ENCODE results near the gene MRM2.

Gene MRM2

DNA sequence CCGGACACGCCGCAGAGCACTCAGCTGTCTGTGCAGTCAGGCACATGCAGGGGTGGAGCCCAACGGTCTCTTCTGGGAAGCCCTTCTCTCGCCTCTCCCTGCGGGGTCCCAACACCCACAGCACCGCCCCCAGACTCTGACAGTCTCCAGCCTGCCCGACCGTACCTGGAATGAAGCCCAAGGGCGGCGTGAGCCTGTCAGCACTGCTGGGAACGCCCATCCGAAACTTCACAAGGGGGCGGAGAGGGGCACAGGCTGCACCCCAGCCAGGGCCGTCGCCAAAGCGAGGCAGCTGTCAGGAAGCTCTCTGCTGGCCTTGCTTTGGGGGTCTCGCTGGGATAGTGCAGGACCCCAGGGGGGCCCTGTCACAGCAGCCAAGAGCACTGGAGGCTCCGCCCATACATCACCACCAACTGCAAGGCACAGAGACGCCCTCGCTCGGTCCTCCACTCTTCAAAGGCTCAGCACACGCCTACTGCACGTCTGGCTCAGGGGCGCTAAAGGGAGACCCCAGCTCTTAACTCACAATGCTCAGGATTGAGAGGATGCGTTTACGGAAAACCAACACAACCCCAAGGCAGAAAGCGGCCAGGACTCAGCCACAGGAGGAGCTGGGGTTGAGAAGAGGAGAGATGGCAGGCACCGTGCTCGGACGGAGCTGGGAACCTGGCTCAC is 40.2 kb downstream of the MRM2 start:
- DNase-seq = no peak

DNA sequence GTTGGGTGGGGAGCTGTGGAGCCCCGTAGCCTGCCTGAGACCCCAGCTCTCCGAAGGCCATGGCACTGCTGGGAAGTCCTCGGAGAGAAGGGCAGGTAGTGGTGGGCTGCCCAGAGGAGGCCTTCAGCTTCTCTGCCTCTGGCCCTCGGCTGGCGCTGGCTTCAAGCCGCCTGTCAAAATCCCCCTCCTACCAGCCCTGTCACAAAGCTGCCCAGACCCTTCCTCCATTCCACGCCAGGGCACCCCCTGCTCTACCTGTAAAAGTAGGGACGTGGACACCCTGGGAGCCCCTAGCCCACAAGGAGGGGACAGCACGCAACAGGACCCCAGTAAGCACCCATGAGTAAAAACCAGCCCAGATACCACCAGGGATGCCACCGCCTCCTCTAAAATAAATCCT is 40.9 kb downstream of the MRM2 start:
- DNase-seq = no peak

DNA sequence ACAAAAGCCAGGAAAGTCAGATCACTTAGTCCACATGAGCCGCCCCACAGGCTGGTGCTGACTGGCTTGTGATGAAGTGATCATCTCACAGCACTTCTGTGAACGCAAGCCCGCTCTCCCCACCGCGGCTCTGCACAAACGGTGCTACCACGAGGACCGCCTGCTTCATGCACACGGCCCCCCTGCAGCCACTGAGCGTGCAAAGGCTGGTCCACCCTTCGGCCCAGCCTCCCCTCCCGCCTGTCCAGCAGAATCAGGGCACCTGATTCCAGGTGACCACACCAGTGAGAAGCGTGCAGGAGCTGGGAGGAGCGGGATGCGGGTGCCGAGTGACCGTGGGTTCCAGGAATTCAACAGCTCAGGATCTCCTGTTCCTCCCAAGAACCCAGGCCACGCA is 41.4 kb downstream of the MRM2 start:
- DNase-seq = no peak

DNA sequence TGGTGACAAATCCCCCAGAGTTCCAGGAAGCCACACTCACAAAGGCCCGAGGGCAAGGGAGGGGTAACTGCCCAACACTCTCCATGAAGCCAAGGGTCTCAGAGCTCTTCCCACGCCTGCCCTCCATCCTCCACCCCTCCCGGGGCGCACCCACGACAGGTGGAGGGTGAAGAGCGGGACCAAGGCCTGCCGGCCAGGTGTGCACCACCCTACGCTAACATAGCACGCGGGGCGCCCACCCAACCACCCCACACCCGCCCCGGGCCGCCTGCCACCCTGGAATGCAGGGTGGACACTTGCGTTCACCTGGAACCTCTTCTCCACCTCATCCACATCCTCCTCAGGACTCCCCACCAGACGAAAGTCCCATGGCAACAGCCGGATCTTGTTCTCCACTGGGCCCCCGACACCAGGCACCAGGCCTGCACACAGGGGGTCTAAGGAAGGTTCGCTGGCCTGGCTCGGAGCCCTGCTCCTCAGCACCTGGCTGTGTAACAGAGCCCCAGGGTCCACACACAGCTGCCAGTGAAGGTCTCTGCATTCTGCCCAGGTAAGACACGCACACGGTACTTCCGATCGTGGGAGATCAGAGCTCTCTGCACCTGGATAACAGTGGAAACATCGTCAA is 41.9 kb downstream of the MRM2 start:
- no peak for DNase-seq

DNA sequence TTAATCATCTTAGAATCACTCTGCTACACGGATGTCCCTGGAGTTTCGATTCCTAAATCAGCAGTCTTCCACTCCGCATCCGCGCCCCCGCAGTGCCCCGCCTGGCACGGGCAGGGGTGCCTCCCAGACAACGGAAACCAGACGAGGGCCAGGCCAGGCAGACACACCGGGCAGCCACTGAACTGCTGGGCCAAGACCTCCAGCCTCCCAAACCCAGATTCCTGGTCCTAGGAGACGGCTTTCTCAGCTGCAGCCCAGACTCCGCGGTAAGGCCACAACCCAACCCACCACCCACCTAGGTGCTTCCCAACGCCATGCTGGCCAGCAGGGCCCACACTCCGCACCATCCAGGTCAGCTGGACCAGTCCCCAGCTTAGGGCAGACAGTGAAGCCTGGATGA is 42.5 kb downstream of the MRM2 start:
- DNase-seq = no peak

DNA sequence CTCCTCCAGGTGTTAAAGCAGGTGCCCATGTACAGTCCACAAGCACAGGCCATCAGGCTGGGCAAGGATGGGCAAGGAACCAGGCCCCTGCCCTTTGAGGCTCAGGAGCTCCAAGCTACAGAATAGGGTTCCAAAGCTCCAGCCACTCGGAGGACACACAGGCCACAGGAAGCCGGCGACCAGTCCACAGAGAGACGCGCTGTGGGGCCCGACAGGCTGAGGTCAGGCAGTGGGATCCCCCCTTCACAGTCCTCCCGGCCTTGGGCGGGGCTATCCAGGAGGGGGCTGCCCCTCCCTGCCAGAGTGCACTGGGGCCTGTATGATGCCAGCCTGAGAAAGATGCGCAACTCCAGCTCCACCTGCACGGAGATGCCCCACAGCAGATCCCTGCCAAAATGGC is 43.2 kb downstream of the MRM2 start:
- DNase-seq = no peak

DNA sequence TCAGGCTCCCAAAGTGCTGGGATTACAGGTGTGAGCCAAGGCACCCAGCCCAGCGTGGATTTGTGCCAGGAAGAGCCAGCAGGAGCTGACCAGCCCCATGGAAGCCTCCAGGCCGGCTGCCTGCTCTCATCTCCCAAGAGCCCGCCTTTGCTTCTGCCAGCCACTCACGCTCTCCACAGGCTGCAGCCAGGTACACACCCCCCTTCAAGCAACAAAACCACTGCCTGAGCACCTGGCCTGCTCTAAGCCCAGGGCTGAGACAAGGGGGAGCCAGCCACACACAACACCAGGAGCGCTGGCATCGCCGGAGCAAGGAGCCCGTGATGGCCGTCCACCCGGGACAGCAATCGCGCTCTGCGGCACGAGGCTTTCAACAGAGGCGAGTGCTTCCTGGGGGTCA is 43.8 kb downstream of the MRM2 start:
- DNase-seq = no peak

DNA sequence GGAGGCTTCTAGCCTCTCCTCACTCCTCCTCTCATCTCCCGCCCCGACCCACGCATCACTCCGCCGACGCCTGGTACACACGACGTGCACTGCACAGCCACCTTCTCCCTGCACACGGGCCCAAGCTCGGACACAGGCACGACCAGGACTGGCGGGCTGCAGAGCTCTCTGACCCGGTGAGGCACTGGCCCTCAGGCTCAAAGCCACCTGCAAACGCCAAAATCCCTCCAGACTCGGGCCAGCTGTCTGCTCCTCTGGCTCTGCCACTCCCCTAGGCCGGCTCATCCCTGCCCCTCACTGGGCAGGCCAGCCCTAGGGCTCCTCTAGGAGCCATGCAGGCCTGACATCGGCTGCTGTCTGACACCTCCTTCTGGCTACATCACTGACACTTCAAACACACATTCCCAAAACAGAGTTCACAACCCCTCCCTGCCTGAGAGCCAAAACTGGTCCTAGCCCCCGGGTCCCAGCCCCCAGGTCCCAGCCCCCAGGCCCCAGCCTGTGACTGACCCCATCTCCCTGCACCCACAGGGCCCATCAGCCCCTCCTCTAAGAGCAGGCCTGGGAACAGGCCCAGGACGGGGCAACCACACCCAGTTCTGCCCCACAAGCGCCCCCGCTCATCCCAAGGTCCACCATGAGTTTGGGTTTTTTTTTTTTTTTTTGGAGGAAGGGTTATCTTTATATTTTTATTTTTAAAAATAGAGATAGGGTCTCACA is 44.4 kb downstream of the MRM2 start:
- DNase-seq = no peak

DNA sequence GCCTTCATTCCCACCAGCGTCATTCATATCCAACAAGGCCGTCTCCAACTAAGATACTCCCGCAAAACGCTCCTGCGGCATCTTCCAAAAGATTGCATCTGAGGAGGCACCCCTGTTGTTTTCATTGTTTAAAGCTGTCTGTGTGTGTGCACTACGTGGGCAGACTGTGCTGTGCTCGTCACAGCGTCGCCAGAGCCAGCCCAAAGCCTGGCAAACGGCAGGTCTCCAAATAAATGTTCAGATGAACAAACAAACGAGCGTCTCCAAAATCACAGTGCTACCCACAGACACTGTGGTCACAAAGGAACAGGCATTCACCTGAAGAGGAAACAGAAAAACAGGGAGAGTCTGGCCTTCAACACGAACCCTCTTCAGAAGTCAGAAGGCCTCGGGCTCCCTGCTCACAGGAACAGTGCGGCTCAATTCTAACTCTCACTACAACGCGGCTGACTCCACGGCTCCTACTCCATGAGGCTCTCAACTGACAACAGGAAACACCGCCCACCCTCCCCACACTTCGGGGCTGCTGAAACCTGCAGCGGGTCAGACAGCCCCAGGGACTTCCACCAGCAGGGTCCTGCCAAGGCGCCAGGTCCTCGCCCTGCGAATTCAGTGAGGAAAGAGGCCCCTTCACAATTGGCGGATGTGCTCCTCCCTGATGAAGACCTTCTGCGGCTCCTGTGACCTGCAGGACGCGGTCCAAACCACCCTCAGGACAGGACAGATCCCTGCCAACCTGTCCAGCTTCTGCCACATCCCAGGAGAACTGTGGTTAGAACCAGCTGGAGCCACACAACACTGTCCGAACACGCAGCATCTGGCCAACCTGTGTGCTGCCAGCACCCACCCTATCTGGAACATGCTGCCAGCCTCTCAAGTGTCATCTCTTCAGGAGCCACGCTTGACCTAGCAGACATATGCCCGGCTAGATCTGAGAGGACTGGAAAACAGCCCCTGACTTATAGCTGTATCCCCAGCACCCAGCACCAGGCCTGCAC is 45.3 kb downstream of the MRM2 start:
- DNase-seq = no peak

DNA sequence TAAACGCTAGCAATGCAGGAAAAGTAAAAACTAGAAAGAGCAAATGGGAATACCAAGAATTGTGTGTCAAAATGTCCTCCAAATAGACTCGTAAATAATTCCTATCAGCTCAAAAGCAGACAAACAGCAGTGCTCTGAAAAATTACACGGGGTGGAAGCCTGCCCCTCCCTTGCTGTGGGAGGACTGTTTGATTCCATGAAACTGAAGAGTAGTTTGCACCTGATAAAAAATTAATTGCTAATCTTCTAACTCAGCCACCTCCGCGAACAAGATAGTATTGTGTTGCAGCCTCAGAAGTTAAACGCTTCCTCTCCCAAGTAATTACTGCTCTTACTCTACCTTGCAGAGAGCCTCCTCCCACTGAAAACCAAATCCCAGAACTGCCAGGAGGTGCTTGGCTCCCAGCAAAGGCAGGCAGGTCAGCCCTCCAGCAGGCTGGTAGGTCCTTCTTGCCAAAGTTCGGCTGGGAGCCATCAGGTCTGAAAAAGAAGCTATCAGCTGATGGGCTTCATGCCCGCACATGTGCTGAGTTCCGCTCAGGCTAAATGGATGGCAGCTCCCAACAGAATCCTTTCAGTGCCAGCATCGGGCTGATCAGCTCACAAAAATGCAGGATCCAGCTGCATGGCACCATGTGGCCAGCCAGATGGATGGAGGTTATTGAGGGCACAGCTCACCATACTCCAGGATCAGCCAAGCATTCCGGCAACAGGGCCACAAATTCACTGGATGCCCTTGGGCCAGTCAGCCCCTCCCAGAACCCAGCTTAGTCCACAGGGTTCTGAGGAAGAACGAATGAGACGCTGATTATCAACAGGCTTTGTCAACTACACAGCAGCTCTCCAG is 46.4 kb downstream of the MRM2 start:
- DNase-seq = no peak

DNA sequence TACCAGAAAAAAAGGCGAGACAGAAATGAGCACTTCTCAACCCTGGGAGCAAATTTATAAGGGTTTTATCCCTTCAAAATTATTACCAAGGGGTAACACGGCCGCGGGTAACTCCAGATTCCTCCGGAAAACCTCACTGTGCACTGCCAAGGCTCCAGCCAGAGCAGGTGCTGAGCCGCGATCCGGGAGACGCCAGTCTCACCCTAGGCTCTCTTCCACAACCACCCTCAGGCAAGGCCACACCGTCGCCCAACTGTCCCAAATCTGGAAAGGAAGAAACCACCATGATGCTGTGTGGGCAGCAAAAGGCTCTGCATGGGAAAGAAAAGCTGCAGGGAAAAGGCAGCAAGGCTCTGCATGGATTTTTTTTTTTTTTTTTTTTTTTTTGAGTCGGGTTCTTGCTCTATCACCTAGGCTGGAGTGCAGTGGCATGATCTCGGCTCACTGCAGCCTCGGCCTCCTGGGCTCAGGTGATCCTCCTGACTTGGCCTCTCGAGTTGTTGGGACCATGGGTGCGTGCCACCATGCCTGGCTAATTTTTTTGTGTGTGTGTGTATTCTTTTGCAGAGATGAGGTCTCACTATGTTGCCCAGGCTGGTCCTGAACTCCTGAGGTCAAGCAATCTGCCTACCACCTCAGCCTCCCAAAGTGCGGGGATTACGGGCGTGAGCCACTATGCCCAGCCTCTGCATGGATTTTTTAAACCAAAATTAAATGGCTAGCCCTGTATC is 48.3 kb downstream of the MRM2 start:
- no peak for DNase-seq

DNA sequence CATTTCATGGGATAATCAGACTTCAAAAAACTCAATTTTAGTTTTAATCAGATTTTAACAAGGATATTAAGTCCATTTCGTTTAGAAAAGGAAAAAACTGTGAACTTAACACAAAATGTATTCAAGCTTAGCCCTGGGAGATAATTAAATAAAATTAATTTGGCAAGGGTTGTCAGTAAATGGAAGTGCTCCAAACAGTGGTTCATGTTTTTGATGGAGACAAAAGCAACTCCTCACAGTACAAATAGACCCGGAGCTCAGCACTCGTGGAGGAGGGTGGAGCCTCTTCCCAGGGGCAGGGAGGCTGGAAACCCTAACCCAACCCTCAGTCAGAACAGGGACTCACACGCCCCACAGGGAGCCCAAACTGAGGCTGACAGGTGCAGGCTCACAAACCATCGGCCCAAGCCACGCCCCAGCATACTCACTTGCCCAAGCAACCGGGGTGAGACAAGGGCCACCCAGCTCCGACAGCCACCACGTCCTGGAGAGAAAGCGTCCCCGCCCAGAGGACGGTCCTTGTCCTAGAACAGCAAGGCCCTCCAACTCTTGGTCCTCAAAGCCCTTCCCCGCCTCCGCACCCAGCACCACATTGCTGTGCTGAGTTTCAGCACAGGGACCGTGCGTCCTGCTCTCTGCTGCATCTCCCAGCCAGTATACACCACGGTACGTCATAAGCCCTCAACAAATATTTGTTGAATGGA is 49.0 kb downstream of the MRM2 start:
- DNase-seq = no peak

DNA sequence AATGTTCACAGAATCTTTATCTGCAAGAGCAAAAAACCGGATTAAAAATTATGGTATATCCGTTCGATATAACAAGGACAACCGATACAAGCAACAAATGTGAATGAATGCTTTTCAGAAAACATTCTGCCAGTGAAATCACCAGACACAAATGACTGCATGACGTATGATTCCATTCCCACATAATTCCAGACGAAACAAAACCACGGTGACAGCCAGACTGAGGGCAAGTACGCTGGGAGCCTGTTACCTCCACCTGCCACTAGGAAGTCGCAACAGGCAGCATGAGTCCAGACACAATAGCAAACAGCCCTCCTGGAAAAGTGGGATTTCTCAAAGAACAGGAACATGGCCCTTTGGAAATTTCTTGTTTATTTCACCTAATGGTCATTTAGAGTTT is 51.0 kb downstream of the MRM2 start:
- no peak for DNase-seq

DNA sequence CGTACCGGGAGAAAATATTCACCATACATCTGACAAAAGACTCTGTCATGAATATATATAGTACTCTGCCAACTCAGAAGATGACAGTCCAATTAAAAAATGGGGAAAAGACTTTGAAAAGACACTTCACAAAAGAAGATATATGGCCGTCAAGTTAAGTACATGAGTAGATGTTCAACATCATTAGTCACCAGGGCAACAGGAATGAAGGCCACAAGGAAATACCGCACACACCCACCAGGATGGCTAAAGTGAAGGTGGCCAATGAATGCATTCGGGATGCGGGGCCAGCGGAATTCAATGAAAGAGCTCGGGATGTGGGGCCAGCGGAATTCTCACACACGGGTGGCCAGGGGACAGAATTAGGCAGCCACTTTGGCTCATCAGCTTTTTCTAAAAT is 51.5 kb downstream of the MRM2 start:
- no peak for DNase-seq

DNA sequence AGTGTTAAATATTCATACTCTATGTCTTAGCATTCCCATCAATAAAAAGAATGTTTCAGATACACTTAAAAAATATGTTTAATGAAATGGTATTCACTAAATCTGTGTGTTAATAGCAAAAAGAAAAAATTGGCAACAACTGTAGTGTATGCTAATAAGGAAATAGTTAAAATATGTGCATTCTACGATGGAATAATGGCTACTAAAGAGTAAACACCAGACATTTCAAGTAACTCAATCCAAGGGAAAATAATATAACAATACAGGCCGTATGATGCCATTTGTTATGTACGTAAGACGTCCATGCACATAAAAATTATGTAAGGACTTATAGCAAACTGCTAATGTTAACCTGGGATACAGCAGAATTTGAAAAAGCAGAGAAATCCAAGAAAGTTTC is 55.8 kb downstream of the MRM2 start:
- no peak for DNase-seq

DNA sequence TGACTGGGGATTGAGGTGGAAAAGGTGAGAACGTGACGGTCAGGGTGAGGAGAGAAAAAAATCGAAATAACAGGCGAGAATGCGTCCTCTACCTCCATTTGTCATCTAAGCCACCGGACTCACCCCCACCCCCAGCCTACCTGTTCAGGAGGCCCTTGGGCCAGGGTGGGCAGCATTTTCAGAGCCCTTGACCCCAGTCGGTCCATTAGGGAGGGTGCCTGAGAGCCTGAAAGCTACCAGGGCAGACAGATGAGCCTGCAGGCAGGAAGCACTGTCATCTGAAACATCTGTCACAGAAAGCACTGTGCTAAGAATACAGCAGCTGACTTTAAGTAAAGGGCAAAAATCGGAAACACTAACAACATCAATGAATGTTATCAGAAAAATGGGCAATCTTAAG is 56.3 kb downstream of the MRM2 start:
- no peak for DNase-seq
